GM20431 (cell line): ENCODE data around the gene RBM20.

Experiments
- in situ Hi-C: fragments of 300-500 bp; cut with MseI, MboI; formaldehyde crosslinking; loops from one replicate; pipeline ENCODE4 v1.15.0; 2020; ENCODE audit warnings: low sequenced_read_pairs; ENCODE audit not compliant: unreplicated experiment

RBM20 gene

DNA sequence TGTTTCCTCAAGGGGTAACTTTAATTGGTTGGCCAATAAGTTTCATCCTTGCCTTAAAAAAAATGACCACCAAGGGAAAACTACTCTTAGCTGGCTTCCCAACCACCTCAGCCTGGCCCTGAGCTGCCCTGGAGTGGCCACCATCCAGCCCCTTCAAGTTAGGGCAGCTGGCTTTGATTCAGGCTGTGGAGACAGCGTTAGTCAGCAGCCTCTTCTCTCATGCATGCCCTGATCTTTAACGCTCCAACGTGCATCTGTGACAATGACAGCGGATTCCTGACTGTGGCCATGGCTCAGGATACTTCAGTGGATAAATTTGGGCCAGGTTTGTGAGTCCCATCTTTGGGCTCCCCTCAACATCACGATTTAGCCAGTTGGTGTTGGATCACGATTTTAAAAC lies 111.6 kb downstream of the RBM20 start:
- in situ Hi-C loops = loop anchor here (25.0 kb wide), 1 partner anchor 132 kb away; no protein-coding TSS in a partner anchor

DNA sequence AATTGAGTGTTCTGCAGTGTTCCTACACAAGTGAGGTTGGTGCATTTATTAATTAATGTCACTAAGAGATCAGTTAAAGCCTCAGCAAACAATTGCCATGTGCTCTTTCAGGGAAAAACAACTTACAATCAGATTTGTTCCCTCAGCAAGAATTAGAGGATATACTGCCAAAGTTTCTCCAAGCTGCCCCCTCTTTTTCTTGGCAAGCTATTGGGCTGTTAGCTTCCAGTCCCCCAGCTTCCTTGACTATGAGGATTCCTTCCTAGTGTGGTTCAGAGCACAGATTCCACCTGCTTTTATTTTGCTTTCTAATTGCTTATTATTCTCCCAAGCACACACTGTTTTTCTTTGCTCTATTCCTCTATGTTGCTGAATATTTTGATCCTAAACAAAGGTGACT lies 112.7 kb downstream of the RBM20 start:
- in situ Hi-C loops = loop anchor here (25.0 kb wide), 1 partner anchor 130 kb away; no protein-coding TSS in a partner anchor

- in situ Hi-C loops = loop anchor here (25.0 kb wide), 1 partner anchor 130 kb away; no protein-coding TSS in a partner anchor
Measured at GRCh38 chr10:110757586-110757985, 113.5 kb downstream of the RBM20 start.

- in situ Hi-C loops = loop anchor here (25.0 kb wide), 1 partner anchor 129 kb away; no protein-coding TSS in a partner anchor
Measured at GRCh38 chr10:110758128-110758765, 114.1 kb downstream of the RBM20 start.

DNA sequence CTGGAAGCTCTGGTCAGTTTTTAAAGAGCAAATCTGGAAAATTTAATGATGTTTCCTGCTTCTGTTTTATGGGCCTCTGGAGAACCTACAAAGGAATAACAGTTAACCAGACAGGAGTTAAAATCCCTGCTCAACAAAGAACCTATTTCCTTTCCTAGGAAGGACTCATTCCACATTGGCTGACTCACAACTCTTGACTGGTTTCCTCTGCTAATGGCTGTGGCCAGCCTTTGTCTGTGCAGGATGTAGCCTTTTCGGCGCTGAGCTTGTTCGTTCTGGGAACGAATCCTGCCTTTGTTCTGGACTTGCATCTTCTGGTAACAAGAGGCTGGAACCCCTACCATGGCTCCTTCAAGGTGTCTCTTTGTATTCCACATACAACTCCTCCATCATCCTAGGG lies 114.8 kb downstream of the RBM20 start:
- in situ Hi-C loops = loop anchor here (25.0 kb wide), 1 partner anchor 128 kb away; no protein-coding TSS in a partner anchor

DNA sequence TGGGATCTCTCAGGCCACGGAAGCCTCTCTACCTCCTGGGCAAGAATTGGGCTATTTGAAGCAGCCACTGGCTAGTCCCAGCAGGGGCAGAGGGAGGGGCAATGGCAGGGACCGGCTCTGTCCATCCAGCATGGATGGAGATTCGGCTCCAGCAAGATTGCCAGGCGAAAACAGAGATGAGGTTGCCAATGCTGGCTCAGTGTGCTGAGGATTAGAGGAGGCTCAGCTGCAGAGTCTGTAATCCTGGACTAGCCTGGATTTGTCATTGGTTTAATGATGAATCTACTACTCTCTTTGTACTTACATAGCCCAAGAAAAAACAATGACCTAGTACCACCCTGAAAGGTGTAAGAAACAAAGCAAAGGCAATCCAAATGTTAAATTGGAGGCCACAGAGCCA lies 115.4 kb downstream of the RBM20 start:
- in situ Hi-C loops = loop anchor here (25.0 kb wide), 1 partner anchor 128 kb away; no protein-coding TSS in a partner anchor

GRCh38 chr10:110762109-110762848 lies 118.1 kb downstream of the RBM20 start:
- in situ Hi-C loops = loop anchor here (25.0 kb wide), 1 partner anchor 125 kb away; no protein-coding TSS in a partner anchor

GRCh38 chr10:110762849-110763211 lies 118.7 kb downstream of the RBM20 start:
- in situ Hi-C loops = loop anchor here (25.0 kb wide), 1 partner anchor 124 kb away; no protein-coding TSS in a partner anchor

DNA sequence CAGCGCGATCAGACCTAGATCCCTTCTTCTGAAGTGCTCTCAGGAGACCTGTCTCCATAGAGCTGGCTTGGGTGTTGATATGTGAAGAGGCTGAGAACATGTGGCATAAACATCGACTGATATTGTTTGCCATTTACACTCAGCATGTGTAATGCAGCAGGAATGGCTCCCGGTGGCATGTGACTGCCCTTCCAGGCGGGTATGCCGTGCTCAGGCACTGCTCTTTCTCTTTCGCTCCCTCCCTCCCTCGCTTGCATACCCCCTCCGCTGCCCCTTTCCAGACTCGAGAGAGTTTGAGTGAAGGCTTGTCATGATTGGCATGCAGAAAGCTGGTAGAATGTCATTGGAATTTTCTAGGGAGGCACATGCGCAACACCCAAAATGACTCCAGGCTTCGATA lies 120.2 kb downstream of the RBM20 start:
- in situ Hi-C loops = loop anchor here (25.0 kb wide), 1 partner anchor 123 kb away; no protein-coding TSS in a partner anchor

- in situ Hi-C loops = loop anchor here (25.0 kb wide), 1 partner anchor 122 kb away; no protein-coding TSS in a partner anchor
Measured at GRCh38 chr10:110764793-110765512, 120.8 kb downstream of the RBM20 start.

- in situ Hi-C loops = loop anchor here (25.0 kb wide), 1 partner anchor 122 kb away; no protein-coding TSS in a partner anchor
Measured at GRCh38 chr10:110765513-110766319, 121.6 kb downstream of the RBM20 start.

DNA sequence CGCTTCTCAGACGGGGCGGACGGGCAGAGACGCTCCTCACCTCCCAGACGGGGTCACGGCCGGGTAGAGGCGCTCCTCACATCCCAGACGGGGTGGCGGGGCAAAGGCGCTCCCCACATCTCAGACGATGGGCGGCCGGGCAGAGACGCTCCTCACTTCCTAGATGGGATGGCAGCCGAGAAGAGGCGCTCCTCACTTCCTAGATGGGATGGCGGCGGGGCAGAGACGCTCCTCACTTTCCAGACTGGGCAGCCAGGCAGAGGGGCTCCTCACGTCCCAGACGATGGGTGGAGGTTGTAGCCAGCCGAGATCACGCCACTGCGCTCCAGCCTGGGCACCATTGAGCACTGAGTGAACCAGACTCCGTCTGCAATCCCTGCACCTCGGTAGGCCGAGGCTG lies 123.5 kb downstream of the RBM20 start:
- in situ Hi-C loops = loop anchor here (25.0 kb wide), 1 partner anchor 120 kb away; no protein-coding TSS in a partner anchor

GRCh38 chr10:110770243-110770642 lies 126.1 kb downstream of the RBM20 start:
- in situ Hi-C loops = loop anchor here (25.0 kb wide), 1 partner anchor 117 kb away; no protein-coding TSS in a partner anchor

DNA sequence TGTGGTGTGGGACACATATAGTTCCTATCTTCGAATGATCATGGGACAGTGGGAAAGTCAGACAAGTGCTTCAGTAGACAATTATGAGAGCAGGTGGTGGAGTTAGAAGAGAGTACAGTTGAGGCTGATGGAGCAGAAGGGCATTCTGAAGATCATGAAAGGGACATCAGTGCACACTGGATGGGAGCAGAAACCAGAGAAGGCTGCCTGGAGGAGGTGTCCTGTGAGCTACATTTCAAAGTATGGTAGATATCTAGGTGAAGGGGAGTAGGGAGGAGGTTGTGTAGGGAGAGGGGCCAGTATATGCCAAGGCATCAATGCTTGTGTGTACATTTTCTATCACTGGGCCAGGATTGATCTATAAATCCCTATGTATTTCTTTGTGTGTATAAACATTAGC lies 127.3 kb downstream of the RBM20 start:
- in situ Hi-C loops = loop anchor here (25.0 kb wide), 1 partner anchor 116 kb away; no protein-coding TSS in a partner anchor

DNA sequence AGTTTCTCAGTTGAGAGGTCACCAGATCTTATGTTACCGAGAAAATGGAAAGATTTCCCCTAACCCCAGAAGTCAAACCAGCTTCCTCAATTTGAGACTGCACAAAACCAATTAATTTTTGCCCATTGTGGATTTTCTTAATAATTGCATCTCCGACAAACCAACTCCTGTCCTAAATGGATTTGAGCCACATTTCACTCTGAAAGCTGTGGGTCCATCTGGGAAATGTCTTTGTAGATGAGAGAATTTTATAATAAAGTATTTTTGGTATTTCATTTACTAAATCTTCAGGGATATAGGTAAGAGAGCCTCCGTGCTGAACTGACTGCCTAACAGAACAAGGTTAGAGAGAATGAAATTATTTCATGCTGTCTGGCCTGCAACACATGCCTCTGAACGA lies 127.9 kb downstream of the RBM20 start:
- in situ Hi-C loops = loop anchor here (25.0 kb wide), 1 partner anchor 115 kb away; no protein-coding TSS in a partner anchor

DNA sequence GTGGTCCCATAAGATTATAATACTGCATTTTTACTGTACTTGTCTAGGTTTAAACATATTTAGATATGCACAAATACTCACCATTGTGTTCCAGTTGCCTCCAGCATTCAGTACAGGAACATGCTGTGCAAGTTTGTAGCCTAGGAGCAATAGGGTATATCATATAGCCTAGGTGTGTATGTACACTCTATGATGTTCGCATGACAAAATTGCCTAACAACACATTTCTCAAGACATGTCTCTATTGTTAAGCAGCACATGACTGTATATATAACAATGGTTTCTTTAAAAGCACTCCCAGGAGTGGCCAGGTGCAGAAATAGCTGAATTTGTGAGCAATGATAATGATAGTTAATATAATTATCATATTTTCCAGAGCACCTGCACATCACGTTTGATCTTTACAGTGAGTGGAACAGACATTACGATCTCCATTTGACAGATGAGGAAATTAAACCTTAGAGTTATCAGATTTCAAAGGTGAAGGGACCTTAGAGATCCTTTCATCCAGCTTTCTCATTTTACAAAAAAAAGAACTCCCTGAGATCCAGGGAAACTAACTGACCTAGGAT lies 128.4 kb downstream of the RBM20 start:
- in situ Hi-C loops = loop anchor here (25.0 kb wide), 1 partner anchor 115 kb away; no protein-coding TSS in a partner anchor

DNA sequence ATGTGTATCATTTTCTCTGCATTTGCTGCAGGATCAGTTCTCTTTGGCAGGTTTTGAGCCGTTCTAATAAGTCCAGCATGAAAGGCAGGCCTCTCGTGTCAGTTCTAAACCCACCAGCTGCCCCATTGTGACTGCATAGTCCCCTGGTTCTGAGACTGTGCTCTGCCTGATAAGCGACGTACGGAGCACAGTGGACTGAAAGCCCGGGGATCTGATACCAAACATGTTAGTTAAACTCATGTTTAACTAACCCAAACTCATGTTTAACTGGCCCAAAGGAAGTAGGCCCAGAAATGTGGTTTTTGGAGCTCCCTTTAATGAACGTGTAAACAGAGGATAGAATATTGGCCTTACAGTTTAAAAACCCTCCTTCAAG lies 129.5 kb downstream of the RBM20 start:
- in situ Hi-C loops = loop anchor here (25.0 kb wide), 1 partner anchor 114 kb away; no protein-coding TSS in a partner anchor

GRCh38 chr10:110774069-110775019 lies 130.2 kb downstream of the RBM20 start:
- in situ Hi-C loops = loop anchor here (25.0 kb wide), 1 partner anchor 113 kb away; no protein-coding TSS in a partner anchor
